HepG2 (cell line): ENCODE measurements around the gene TMEM250. TPM values are rescaled to one million over a fixed set of nuclear protein-coding genes. Genes with fewer than 3 reads are reported as not detected.
A peak's percentile ranks its signal among the peaks of the same experiment; 100 is the strongest.

Experiments
- ATAC-seq: fragments of 200-7000 bp; cut with Tn5 transposase; 3 replicates; pipeline ENCODE4 v1.9.1; 2020; ENCODE audit warnings: mild to moderate bottlenecking, moderate library complexity
- BruUV-seq: library from RNA; stranded (reverse); fragments of 400-500 nt; replicated peaks from 2 replicates; lab custom pipeline; 2021; lab: Mats Ljungman, UMichigan
- CTCF ChIA-PET: fragments of 300-600 bp; formaldehyde crosslinking; extraction: SDS; loops from one replicate; lab custom pipeline; 2021; ENCODE audit warnings: low total read pairs, inconsistent platforms, low intra/inter-chr PET ratio; lab: Yijun Ruan, JAX
- POLR2A ChIA-PET: fragments of 350-600 bp; sonication (Branson Sonifier 250); formaldehyde crosslinking; loops from one replicate; lab custom pipeline; 2020; ENCODE audit warnings: antibody characterized with exemption, inconsistent platforms; lab: Yijun Ruan, JAX
- DNase-seq: peaks from one replicate; pipeline ENCODE4 v3.0.0-alpha.2; 2015; ENCODE audit warnings: low spot score
- FAIRE-seq: peaks from 3 replicates; lab custom pipeline; 2011; peaks lifted over from hg19 to GRCh38; lab: Jason Lieb, UNC
- H2AFZ ChIP-seq: one replicate; pipeline ENCODE4 v1.6.1; 2011; ENCODE audit warnings: low read length, inconsistent platforms
- H3K27ac ChIP-seq: fragments of 300-600 bp; 3 replicates; pipeline ENCODE4 v1.8.0; 2011; ENCODE audit warnings: mixed run types, mild to moderate bottlenecking, mixed read lengths, low read length, inconsistent platforms; ENCODE audit not compliant: insufficient read depth; ENCODE audit errors: extremely low read length
- H3K27me3 ChIP-seq, 2 experiments: fragments of 200-600 bp in 1 of 2; 2 replicates in 1 of 2; 3 replicates in 1 of 2; pipeline versions ENCODE4 v1.6.0 to v1.8.0; 2011; ENCODE audit warnings: low read length in 2 of 2, mild to moderate bottlenecking in 2 of 2, moderate library complexity in 2 of 2, inconsistent platforms in 1 of 2; ENCODE audit not compliant: insufficient read depth in 2 of 2, control insufficient read depth in 1 of 2
- H3K36me3 ChIP-seq, 2 experiments: fragments of 200-600 bp in 1 of 2; replicated peaks in 1 of 2; 2 replicates in 1 of 2; 3 replicates in 1 of 2; pipeline versions ENCODE4 v1.5.1 to v1.8.0; 2011; ENCODE audit warnings: low read length in 2 of 2, inconsistent platforms in 1 of 2; ENCODE audit not compliant: insufficient read depth in 2 of 2, control insufficient read depth in 1 of 2
- H3K4me1 ChIP-seq: 2 replicates; pipeline ENCODE4 v1.5.1; 2012; ENCODE audit warnings: low read length, inconsistent platforms; ENCODE audit not compliant: insufficient read depth
- H3K4me2 ChIP-seq: 2 replicates; pipeline ENCODE4 v1.6.0; 2011; ENCODE audit warnings: low read depth, low read length, inconsistent platforms
- H3K4me3 ChIP-seq, 3 experiments: fragments of 200-600 bp in 1 of 3; sonication (generic), shearing (Covaris generic) in 1 of 3; replicated peaks in 1 of 3; 2 replicates each; pipeline ENCODE4 v1.5.1; 2011 to 2016; ENCODE audit warnings: low read length in 3 of 3, inconsistent platforms in 2 of 3, low read depth in 2 of 3, mild to moderate bottlenecking in 2 of 3, control low read depth in 1 of 3, mixed read lengths in 1 of 3; ENCODE audit not compliant: insufficient read depth in 1 of 3
- H3K79me2 ChIP-seq: one replicate; pipeline ENCODE4 v1.6.1; 2011; ENCODE audit warnings: low read length, inconsistent platforms; ENCODE audit not compliant: insufficient read depth
- H3K9ac ChIP-seq: 2 replicates; pipeline ENCODE4 v1.6.0; 2011; ENCODE audit warnings: mild to moderate bottlenecking, low read depth, low read length, inconsistent platforms; ENCODE audit not compliant: insufficient read depth
- H3K9me3 ChIP-seq: 2 replicates; pipeline ENCODE4 v1.5.1; 2012; ENCODE audit warnings: mild to moderate bottlenecking, low read length
- H4K20me1 ChIP-seq: 2 replicates; pipeline ENCODE4 v1.6.0; 2011; ENCODE audit warnings: inconsistent platforms, mild to moderate bottlenecking, low read length, moderate library complexity; ENCODE audit not compliant: insufficient read depth
- CBX1 ChIP-seq: IDR thresholded peaks from one replicate; pipeline ENCODE4 v1.6.1; 2016; ENCODE audit warnings: antibody characterized with exemption, low read depth
- HNRNPL ChIP-seq: fragments of 200-400 bp; formaldehyde crosslinking; IDR thresholded peaks from 2 replicates; pipeline ENCODE4 v1.6.1; 2017; ENCODE audit warnings: mild to moderate bottlenecking, low read depth, low read length
- HNRNPLL ChIP-seq: fragments of 200-400 bp; formaldehyde crosslinking; IDR thresholded peaks from 2 replicates; pipeline ENCODE4 v1.6.1; 2017; ENCODE audit warnings: mild to moderate bottlenecking, low read depth, low read length; ENCODE audit not compliant: poor library complexity, severe bottlenecking
- MAZ ChIP-seq, 2 experiments: sonication (generic) in 1 of 2; formaldehyde crosslinking in 1 of 2; IDR thresholded peaks; 2 replicates each; pipeline versions ENCODE4 v1.5.0 to v1.6.1; 2012 to 2020; ENCODE audit warnings: low read depth in 2 of 2, mild to moderate bottlenecking in 2 of 2, borderline replicate concordance in 1 of 2, improper control_type of control experiment in 1 of 2, low read length in 1 of 2, missing genetic modification reagents in 1 of 2, moderate library complexity in 1 of 2
- NFE2 ChIP-seq: sonication (generic); formaldehyde crosslinking; IDR thresholded peaks from 2 replicates; pipeline ENCODE4 v1.4.0; 2020; ENCODE audit warnings: missing genetic modification reagents
- RFX3 ChIP-seq: IDR thresholded peaks from 2 replicates; pipeline ENCODE4 v1.6.1; 2016; ENCODE audit warnings: missing biosample characterization, missing genetic modification reagents
- SETDB1 ChIP-seq: sonication (generic); formaldehyde crosslinking; IDR thresholded peaks from 2 replicates; pipeline ENCODE4 v1.5.1; 2020; ENCODE audit warnings: missing genetic modification reagents, mild to moderate bottlenecking, borderline replicate concordance
- ZNF160 ChIP-seq: sonication (generic); formaldehyde crosslinking; IDR thresholded peaks from 2 replicates; pipeline ENCODE4 v1.8.0; 2022; ENCODE audit warnings: mild to moderate bottlenecking, inconsistent platforms, missing genetic modification reagents
- ZNF510 ChIP-seq: sonication (generic); formaldehyde crosslinking; IDR thresholded peaks from 2 replicates; pipeline ENCODE4 v1.4.0; 2020; ENCODE audit warnings: low read depth, mild to moderate bottlenecking, missing genetic modification reagents
- ZNF7 ChIP-seq: IDR thresholded peaks from 2 replicates; pipeline ENCODE4 v1.6.1; 2016; ENCODE audit warnings: missing biosample characterization, missing genetic modification reagents
- WGBS: methylation state at CpG from one replicate; pipeline ENCODE4 v1.1.6; 2017; ENCODE audit warnings: low lambda C conversion rate; 5-methylcytosine and 5-hydroxymethylcytosine counted together
- in situ Hi-C: cut with HindIII; loops from 2 replicates; pipeline ENCODE4 v1.10.0; 2017; ENCODE audit warnings: low pct_unique_long_range_greater_than_20kb; ENCODE audit not compliant: extremely low pct_ligation_motif_present
- intact Hi-C: fragments of 100-400 bp; cut with micrococcal nuclease; formaldehyde crosslinking; loops from one replicate; pipeline ENCODE4 v1.10.0; 2022; ENCODE audit not compliant: unreplicated experiment
- polyA plus RNA-seq, 8 experiments: library from polyadenylated mRNA; depleted of rRNA in 3 of 8; stranded (reverse) in 7 of 8; unstranded in 1 of 8; fragments of >200 nt; fragmentation: Illumina TruSeq in 4 of 8; extraction: Trizol in 4 of 8; gene quantifications; 2 replicates each; pipeline versions ENCODE4 v1.2.1 to v1.2.3, GENCODE V29; 2011 to 2016; ENCODE audit warnings: low read depth in 4 of 8, missing spikeins in 1 of 8, mixed read lengths in 1 of 8; ENCODE audit not compliant: insufficient read depth in 1 of 8
- total RNA-seq, 5 experiments: library from RNA; depleted of rRNA; stranded (reverse); fragments of >200 nt; fragmentation: Illumina TruSeq; extraction: Trizol; gene quantifications; 2 replicates each; pipeline ENCODE4 v1.2.3, GENCODE V29; 2016; ENCODE audit warnings: low read depth in 1 of 5
- TF ChIP-seq, protein P1 (sequence below): sonication (generic); formaldehyde crosslinking; IDR thresholded peaks from 2 replicates; pipeline ENCODE4 v1.5.1; 2020; ENCODE audit warnings: mild to moderate bottlenecking, missing genetic modification reagents, borderline replicate concordance

The TMEM250 gene
- total and polyA plus RNA-seq, 2 of the 13 experiments (the other 11 are each of a cell fraction or from before 2014, with no cell fraction given): 5.5 to 13.9 TPM

- DNase-seq (no peak), FAIRE-seq (no peak), ATAC-seq (no peak)
- Histone ChIP-seq H3K27ac (no peak overlapping the region), H3K4me3 (no peak overlapping the region), H3K4me1 (peaks cover 57% of the 10 kb centered on the region), H2AFZ (no peak overlapping the region), H3K9ac (no peak overlapping the region), H4K20me1 (no peaks in the 10 kb centered on the region), H3K79me2 (no peaks in the 10 kb centered on the region), H3K36me3 (no peaks in the 10 kb centered on the region), H3K27me3 (peaks cover 9 to 41% of the 10 kb centered on the region in 2 experiments; a peak in 4 of 5 replicates), H3K4me2 (no peak overlapping the region), H3K9me3 (no peaks in the 10 kb centered on the region)
- peak; percentile 21 for TF ChIP-seq HNRNPLL
- no peak for TF ChIP-seq CBX1
- no peak for TF ChIP-seq ZNF7 (CRISPR knock-in tag)
- no peak for TF ChIP-seq SETDB1 (CRISPR knock-in tag)
- TF ChIP-seq HNRNPL: 0 out of 2 replicates have a peak, but pooled peaks have one; percentile 37
- no peak for TF ChIP-seq NFE2 (CRISPR knock-in tag)
- TF ChIP-seq, protein P1, sequence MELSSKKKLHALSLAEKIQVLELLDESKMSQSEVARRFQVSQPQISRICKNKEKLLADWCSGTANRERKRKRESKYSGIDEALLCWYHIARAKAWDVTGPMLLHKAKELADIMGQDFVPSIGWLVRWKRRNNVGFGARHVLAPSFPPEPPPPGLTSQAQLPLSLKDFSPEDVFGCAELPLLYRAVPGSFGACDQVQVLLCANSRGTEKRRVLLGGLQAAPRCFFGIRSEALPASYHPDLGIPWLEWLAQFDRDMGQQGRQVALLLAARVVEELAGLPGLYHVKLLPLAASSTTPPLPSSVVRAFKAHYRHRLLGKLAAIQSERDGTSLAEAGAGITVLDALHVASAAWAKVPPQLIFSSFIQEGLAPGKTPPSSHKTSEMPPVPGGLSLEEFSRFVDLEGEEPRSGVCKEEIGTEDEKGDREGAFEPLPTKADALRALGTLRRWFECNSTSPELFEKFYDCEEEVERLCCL (CRISPR knock-in tag): no peak
- no peak for TF ChIP-seq MAZ (IDR thresholded peaks at IDR 0.05; ENCODE audit: borderline replicate concordance, low read depth, low read length)
- no peak for TF ChIP-seq MAZ (CRISPR knock-in tag; IDR thresholded peaks at IDR 0.05; ENCODE audit: low read depth)
- no peak for TF ChIP-seq RFX3 (CRISPR knock-in tag)
- TF ChIP-seq ZNF160: no peak
- no peak for TF ChIP-seq ZNF510 (CRISPR knock-in tag)
- no TSS peak for BruUV-seq
- POLR2A ChIA-PET: interaction anchor here (0.8 to 2.4 kb wide), 2 partner anchors 12 to 14 kb away, joined by 4 to 8 read pairs; no protein-coding TSS in a partner anchor
- intact Hi-C loops (no loop called here), in situ Hi-C loops (loop anchor here (10.0 kb wide), 1 partner anchor 141 kb away; the partner anchor contains the start of gene UBAC1)
- WGBS: 43% methylated on average over 6 of the region's 17 CpGs
- CTCF ChIA-PET: no interaction called here
Measured at GRCh38 chr9:136105398-136106135, 13.1 kb downstream of the TMEM250 start.
